Gastrocnemius medialis (tissue), 4 donors: ENCODE data around the gene MLLT10. TPM values are rescaled to one million over a fixed set of nuclear protein-coding genes. Genes with fewer than 3 reads are reported as not detected.

ENCODE experiments used
- ATAC-seq, 2 donors: fragments of 150-250 bp; one replicate each; pipeline ENCODE4 v1.9.1; 2016
- DNase-seq, 2 donors: peaks; one replicate each; pipeline ENCODE4 v3.0.0-alpha.2; 2019
- H3K27ac ChIP-seq, 4 donors: fragments of 200-600 bp; sonication (generic); 1 replicate in 1 of 4; 2 replicates in 3 of 4; pipeline ENCODE4 v1.5.1; 2016 to 2018; ENCODE audit warnings: mild to moderate bottlenecking in 2 of 4, moderate library complexity in 1 of 4
- H3K27me3 ChIP-seq, 3 donors: fragments of 200-600 bp; sonication (generic) in 2 of 3; 1 replicate in 1 of 3; 2 replicates in 2 of 3; pipeline versions ENCODE4 v1.5.1 to v1.6.0; 2016 to 2019; ENCODE audit warnings: mild to moderate bottlenecking in 1 of 3, moderate library complexity in 1 of 3
- H3K36me3 ChIP-seq, 2 donors: fragments of 200-600 bp; sonication (generic) in 1 of 2; one replicate each; pipeline ENCODE4 v1.5.1; 2017 to 2018
- H3K4me1 ChIP-seq, 2 donors: fragments of 200-600 bp; sonication (generic) in 1 of 2; one replicate each; pipeline ENCODE4 v1.5.1; 2016 to 2017; ENCODE audit warnings: mild to moderate bottlenecking in 2 of 2
- H3K4me3 ChIP-seq, 4 donors: fragments of 200-600 bp; sonication (generic) in 3 of 4; 1 replicate in 1 of 4; 2 replicates in 3 of 4; pipeline ENCODE4 v1.5.1; 2016 to 2019; ENCODE audit warnings: mild to moderate bottlenecking in 2 of 4
- H3K9me3 ChIP-seq, 3 donors: fragments of 200-600 bp; sonication (generic) in 2 of 3; 1 replicate in 1 of 3; 2 replicates in 2 of 3; pipeline ENCODE4 v1.5.1; 2016 to 2019
- POLR2A ChIP-seq, 2 donors: fragments of 450-650 bp; IDR thresholded peaks; one replicate each; pipeline ENCODE4 v1.6.1; 2017; ENCODE audit warnings: antibody characterized with exemption in 2 of 2, mild to moderate bottlenecking in 2 of 2, moderate library complexity in 2 of 2
- in situ Hi-C, 4 donors: fragments of 200-750 bp; cut with MboI; loops; one replicate each; pipeline versions ENCODE4 v1.15.0 to v1.8.0; 2017; ENCODE audit warnings: low sequenced_read_pairs in 4 of 4
- intact Hi-C: fragments of 100-400 bp; cut with DNase I; formaldehyde crosslinking; loops from one replicate; pipeline ENCODE4 v1.15.1; 2023; ENCODE audit warnings: low total_unique reads
- microRNA counts, 2 donors: library from miRNA; unstranded; fragments of <30 nt; microRNA quantifications; one replicate each; lab custom pipeline; 2016
- microRNA-seq, 2 donors: library from miRNA; unstranded; fragments of <30 nt; microRNA quantifications; one replicate each; pipeline ENCODE4, GENCODE V29; 2016; ENCODE audit warnings: borderline replicate concordance in 2 of 2
- total RNA-seq, 4 donors: library from RNA; depleted of rRNA; stranded (reverse); fragments of >200 nt; gene quantifications; one replicate each; pipeline versions ENCODE4 v1.1.0 to v1.2.3, GENCODE V29; 2016
- TF ChIP-seq, protein P1 (sequence below), 5 experiments: fragments of 450-650 bp in 3 of 5; fragments of 200-600 bp in 2 of 5; sonication (generic) in 2 of 5; IDR thresholded peaks in 4 of 5; conservative IDR thresholded peaks in 1 of 5; 1 replicate in 4 of 5; 2 replicates in 1 of 5; pipeline ENCODE4 v1.5.1; 2016 to 2019; ENCODE audit warnings: antibody characterized with exemption in 5 of 5, mild to moderate bottlenecking in 3 of 5, moderate library complexity in 3 of 5

Gene MLLT10
- total RNA-seq, 4 donors from 2014 or later = 13.6 to 26.6 (median 21.6) TPM

DNA sequence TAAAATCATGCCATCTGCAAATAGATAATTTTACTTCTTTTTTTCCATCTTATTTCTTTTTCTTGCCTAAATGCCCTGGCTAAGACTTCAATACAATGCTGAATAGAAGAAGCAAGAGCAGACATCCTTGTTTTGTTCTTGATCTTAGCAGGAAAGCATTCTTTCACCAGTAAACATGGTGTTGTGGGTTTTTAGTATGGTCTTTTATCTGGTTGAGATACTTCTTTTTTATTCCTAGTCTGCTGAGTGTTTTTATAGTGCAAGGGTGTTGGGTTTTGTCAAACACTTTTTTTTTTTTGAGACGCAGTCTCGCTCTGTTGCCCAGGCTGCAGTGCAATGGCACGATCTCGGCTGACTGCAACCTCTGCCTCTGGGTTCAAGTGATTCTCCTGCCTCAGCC, 237.2 kb downstream of the MLLT10 start:
- H3K4me3 ChIP-seq = no peak overlapping the region
- intact Hi-C loops (no loop called here), in situ Hi-C loops (no loop called here)
- DNase-seq = no peak
- ATAC-seq = no peak
- H3K36me3 ChIP-seq = no peaks in the 10 kb centered on the region
- H3K27ac ChIP-seq = no peak overlapping the region
- no peaks in the 10 kb centered on the region for H3K4me1 ChIP-seq
- no peaks in the 10 kb centered on the region for H3K27me3 ChIP-seq
- no peak for TF ChIP-seq POLR2A (IDR thresholded peaks at IDR 0.05)
- TF ChIP-seq, protein P1, sequence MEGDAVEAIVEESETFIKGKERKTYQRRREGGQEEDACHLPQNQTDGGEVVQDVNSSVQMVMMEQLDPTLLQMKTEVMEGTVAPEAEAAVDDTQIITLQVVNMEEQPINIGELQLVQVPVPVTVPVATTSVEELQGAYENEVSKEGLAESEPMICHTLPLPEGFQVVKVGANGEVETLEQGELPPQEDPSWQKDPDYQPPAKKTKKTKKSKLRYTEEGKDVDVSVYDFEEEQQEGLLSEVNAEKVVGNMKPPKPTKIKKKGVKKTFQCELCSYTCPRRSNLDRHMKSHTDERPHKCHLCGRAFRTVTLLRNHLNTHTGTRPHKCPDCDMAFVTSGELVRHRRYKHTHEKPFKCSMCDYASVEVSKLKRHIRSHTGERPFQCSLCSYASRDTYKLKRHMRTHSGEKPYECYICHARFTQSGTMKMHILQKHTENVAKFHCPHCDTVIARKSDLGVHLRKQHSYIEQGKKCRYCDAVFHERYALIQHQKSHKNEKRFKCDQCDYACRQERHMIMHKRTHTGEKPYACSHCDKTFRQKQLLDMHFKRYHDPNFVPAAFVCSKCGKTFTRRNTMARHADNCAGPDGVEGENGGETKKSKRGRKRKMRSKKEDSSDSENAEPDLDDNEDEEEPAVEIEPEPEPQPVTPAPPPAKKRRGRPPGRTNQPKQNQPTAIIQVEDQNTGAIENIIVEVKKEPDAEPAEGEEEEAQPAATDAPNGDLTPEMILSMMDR (IDR thresholded peaks at IDR 0.05 in 4 of 5, conservative IDR thresholded peaks at IDR 0.05 in 1 of 5) = no peak
- H3K9me3 ChIP-seq = no peaks in the 10 kb centered on the region

DNA sequence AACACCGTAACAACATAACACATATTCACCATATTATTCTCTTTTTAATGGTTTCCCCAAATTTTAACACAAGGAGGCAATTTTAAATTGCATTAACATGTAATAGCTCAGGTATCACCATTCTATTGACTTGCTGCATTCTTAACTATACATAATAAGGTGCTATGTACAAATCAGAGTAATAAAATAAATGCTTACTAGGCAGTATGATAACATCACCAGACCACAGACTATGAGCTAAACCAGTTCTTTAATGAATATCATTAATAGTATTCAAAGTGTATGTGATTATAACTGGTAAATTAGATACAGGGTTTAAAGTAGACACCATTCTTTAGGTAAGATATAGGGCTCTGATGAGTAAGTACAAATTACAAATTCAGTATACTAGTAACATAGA, 242.9 kb downstream of the MLLT10 start:
- ATAC-seq = no peak
- intact Hi-C loops (no loop called here), in situ Hi-C loops (no loop called here)
- no peak for TF ChIP-seq POLR2A (IDR thresholded peaks at IDR 0.05)
- TF ChIP-seq, protein P1 (IDR thresholded peaks at IDR 0.05 in 4 of 5, conservative IDR thresholded peaks at IDR 0.05 in 1 of 5) = no peak
- DNase-seq = no peak
- Histone ChIP-seq H3K9me3 (no peaks in the 10 kb centered on the region), H3K36me3 (no peaks in the 10 kb centered on the region), H3K4me1 (no peaks in the 10 kb centered on the region), H3K27me3 (no peaks in the 10 kb centered on the region), H3K4me3 (no peak overlapping the region), H3K27ac (no peak overlapping the region)

GRCh38 chr10:21791276-21791675, 257.2 kb downstream of the MLLT10 start:
- TF ChIP-seq POLR2A (IDR thresholded peaks at IDR 0.05) = no peak
- ATAC-seq = no peak
- H3K36me3 ChIP-seq = no peaks in the 10 kb centered on the region
- no peaks in the 10 kb centered on the region for H3K9me3 ChIP-seq
- in situ Hi-C loops (no loop called here), intact Hi-C loops (no loop called here)
- no peaks in the 10 kb centered on the region for H3K27me3 ChIP-seq
- no peaks in the 10 kb centered on the region for H3K4me1 ChIP-seq
- no peak overlapping the region for H3K27ac ChIP-seq
- no peak overlapping the region for H3K4me3 ChIP-seq
- DNase-seq = no peak

MicroRNAs encoded within 50 kb of the gene (microRNA counts, 767-probe panel; counts per million panel counts)
- 356 to 448 counts per million in 2 donors for microRNA hsa-miR-1915-3p (lab: Ali Mortazavi, UCI)

Small RNA genes lying within 50 kb of the gene (microRNA-seq; reads per million reads assigned to microRNA genes)
- 0 reads per million in 2 donors for gene MIR1915

Other genes starting within 250 kb of the MLLT10 start
- gene SKIDA1, start 8.6 kb upstream of the MLLT10 start, total RNA-seq = under 1 TPM in 1 of 4 donors, not detected in 3; 0.09 TPM